ENCODE results near the gene MMAB.

GRCh38 chr12:109595321-109595902, 22.1 kb upstream of the MMAB start:
- TF ChIP-seq POLR2AphosphoS5 (IDR thresholded peaks at IDR 0.05; ENCODE audit: insufficient read depth, low read depth, low read length), result no peak
- TF ChIP-seq, protein P1, sequence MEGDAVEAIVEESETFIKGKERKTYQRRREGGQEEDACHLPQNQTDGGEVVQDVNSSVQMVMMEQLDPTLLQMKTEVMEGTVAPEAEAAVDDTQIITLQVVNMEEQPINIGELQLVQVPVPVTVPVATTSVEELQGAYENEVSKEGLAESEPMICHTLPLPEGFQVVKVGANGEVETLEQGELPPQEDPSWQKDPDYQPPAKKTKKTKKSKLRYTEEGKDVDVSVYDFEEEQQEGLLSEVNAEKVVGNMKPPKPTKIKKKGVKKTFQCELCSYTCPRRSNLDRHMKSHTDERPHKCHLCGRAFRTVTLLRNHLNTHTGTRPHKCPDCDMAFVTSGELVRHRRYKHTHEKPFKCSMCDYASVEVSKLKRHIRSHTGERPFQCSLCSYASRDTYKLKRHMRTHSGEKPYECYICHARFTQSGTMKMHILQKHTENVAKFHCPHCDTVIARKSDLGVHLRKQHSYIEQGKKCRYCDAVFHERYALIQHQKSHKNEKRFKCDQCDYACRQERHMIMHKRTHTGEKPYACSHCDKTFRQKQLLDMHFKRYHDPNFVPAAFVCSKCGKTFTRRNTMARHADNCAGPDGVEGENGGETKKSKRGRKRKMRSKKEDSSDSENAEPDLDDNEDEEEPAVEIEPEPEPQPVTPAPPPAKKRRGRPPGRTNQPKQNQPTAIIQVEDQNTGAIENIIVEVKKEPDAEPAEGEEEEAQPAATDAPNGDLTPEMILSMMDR (IDR thresholded peaks at IDR 0.05; ENCODE audit: extremely low read depth in 1 of 2, insufficient read depth in 1 of 2, low read depth in 1 of 2, low read length in 2 of 2), result no peak
- TF ChIP-seq EZH2 (IDR thresholded peaks at IDR 0.05; ENCODE audit: borderline replicate concordance, low read depth, low read length, severe bottlenecking), result no peak
- no peak for TF ChIP-seq MYC (IDR thresholded peaks at IDR 0.05; ENCODE audit: low read depth, low read length)
- no peak for TF ChIP-seq FOS (IDR thresholded peaks at IDR 0.05; ENCODE audit: borderline replicate concordance, insufficient read depth, low read length)

All from endothelial cell of umbilical vein (primary cell).